Limb (tissue), 2 donors: ENCODE results near the gene PRKCQ.

Experiments
- DNase-seq, 2 donors: peaks; one replicate each; pipeline ENCODE4 v3.0.0-alpha.2; 2016; ENCODE audit errors: extremely low spot score in 2 of 2

PRKCQ gene

GRCh38 chr10:6407034-6407721, 172.9 kb downstream of the PRKCQ start:
- DNase-seq: no peak

- DNase-seq: no peak
Observed at GRCh38 chr10:6406220-6407033, 173.6 kb downstream of the PRKCQ start.

GRCh38 chr10:6405713-6406112, 174.4 kb downstream of the PRKCQ start:
- no peak for DNase-seq

GRCh38 chr10:6404127-6405072, 175.7 kb downstream of the PRKCQ start:
- no peak for DNase-seq

GRCh38 chr10:6402960-6403359, 177.1 kb downstream of the PRKCQ start:
- DNase-seq: no peak

GRCh38 chr10:6402349-6402709, 177.7 kb downstream of the PRKCQ start:
- no peak for DNase-seq

GRCh38 chr10:6401558-6402348, 178.3 kb downstream of the PRKCQ start:
- DNase-seq: peak; percentile 76 to 80

- no peak for DNase-seq
Observed at GRCh38 chr10:6400821-6401465, 179.1 kb downstream of the PRKCQ start.

GRCh38 chr10:6400331-6400730, 179.7 kb downstream of the PRKCQ start:
- no peak for DNase-seq

GRCh38 chr10:6399879-6400278, 180.2 kb downstream of the PRKCQ start:
- DNase-seq: no peak

- no peak for DNase-seq
Observed at GRCh38 chr10:6399231-6399741, 180.8 kb downstream of the PRKCQ start.

- no peak for DNase-seq
Observed at GRCh38 chr10:6398399-6398798, 181.7 kb downstream of the PRKCQ start.

- peak in 1 of 2 donors; percentile 12 for DNase-seq
Observed at GRCh38 chr10:6396652-6397051, 183.4 kb downstream of the PRKCQ start.

- DNase-seq: no peak
Observed at GRCh38 chr10:6396226-6396625, 183.8 kb downstream of the PRKCQ start.

GRCh38 chr10:6395606-6396005, 184.5 kb downstream of the PRKCQ start:
- DNase-seq: no peak

GRCh38 chr10:6394084-6394483, 186.0 kb downstream of the PRKCQ start:
- DNase-seq: no peak

- no peak for DNase-seq
Observed at GRCh38 chr10:6393168-6393567, 186.9 kb downstream of the PRKCQ start.

GRCh38 chr10:6390213-6390845, 189.7 kb downstream of the PRKCQ start:
- DNase-seq: no peak

- DNase-seq: no peak
Observed at GRCh38 chr10:6388261-6388893, 191.7 kb downstream of the PRKCQ start.
